GM12878 (cell line): Measurements from ENCODE around the gene MT1G. TPM values are rescaled to one million over a fixed set of nuclear protein-coding genes. Genes with fewer than 3 reads are reported as not detected.

Experiments
- ATAC-seq: fragments of 200-7000 bp; cut with Tn5 transposase; 3 replicates; pipeline ENCODE4 v1.9.1; 2020; ENCODE audit warnings: mild to moderate bottlenecking, moderate library complexity
- BruUV-seq: library from RNA; stranded (reverse); fragments of 400-500 nt; replicated peaks from 2 replicates; lab custom pipeline; 2021; lab: Mats Ljungman, UMichigan
- CTCF ChIA-PET: fragments of 300-600 bp; sonication (Branson Sonifier 250); formaldehyde crosslinking; extraction: SDS; loops from one replicate; lab custom pipeline; 2021; ENCODE audit warnings: inconsistent platforms; lab: Yijun Ruan, JAX
- POLR2A ChIA-PET: fragments of 350-600 bp; formaldehyde crosslinking; extraction: SDS; loops from one replicate; lab custom pipeline; 2021; ENCODE audit warnings: inconsistent platforms; lab: Charles Lee
- RAD21 ChIA-PET: fragments of 300-600 bp; sonication (Branson Sonifier 250); formaldehyde crosslinking; loops from one replicate; lab custom pipeline; 2023; ENCODE audit warnings: antibody characterized with exemption; ENCODE audit not compliant: unreplicated experiment; lab: Charles Lee
- SMC1A ChIA-PET: fragments of 300-600 bp; sonication (Branson Sonifier 250); formaldehyde crosslinking; loops from one replicate; lab custom pipeline; 2023; ENCODE audit not compliant: unreplicated experiment, uncharacterized antibody; lab: Charles Lee
- DNase-seq: peaks from one replicate; pipeline ENCODE4 v3.0.0-alpha.2; 2011; ENCODE audit warnings: low read depth, low spot score
- FAIRE-seq: peaks from 3 replicates; lab custom pipeline; 2011; peaks lifted over from hg19 to GRCh38; lab: Jason Lieb, UNC
- H2AFZ ChIP-seq: 2 replicates; pipeline ENCODE4 v1.6.0; 2011; ENCODE audit warnings: low read depth, low read length, control low read depth; ENCODE audit not compliant: control insufficient read depth
- H3K27ac ChIP-seq: 2 replicates; pipeline ENCODE4 v1.5.1; 2011; ENCODE audit warnings: control low read depth; ENCODE audit not compliant: control insufficient read depth, insufficient read depth
- H3K27me3 ChIP-seq, 2 experiments: replicated peaks in 1 of 2; 2 replicates each; pipeline versions ENCODE4 v1.6.0 to v1.6.1; 2011; ENCODE audit warnings: low read length in 1 of 2; ENCODE audit not compliant: control insufficient read depth in 2 of 2, insufficient read depth in 2 of 2
- H3K36me3 ChIP-seq, 2 experiments: 2 replicates each; pipeline ENCODE4 v1.5.1; 2011; ENCODE audit warnings: low read length in 1 of 2; ENCODE audit not compliant: control insufficient read depth in 2 of 2, insufficient read depth in 2 of 2
- H3K4me1 ChIP-seq: 2 replicates; pipeline ENCODE4 v1.6.1; 2011; ENCODE audit warnings: mild to moderate bottlenecking, low read length, moderate library complexity, mixed read lengths; ENCODE audit not compliant: control insufficient read depth, insufficient read depth
- H3K4me2 ChIP-seq: 2 replicates; pipeline ENCODE4 v1.6.0; 2011; ENCODE audit warnings: control low read depth; ENCODE audit not compliant: control insufficient read depth, insufficient read depth
- H3K4me3 ChIP-seq: fragments of 200-600 bp; sonication (generic); 2 replicates; pipeline ENCODE4 v1.5.1; 2016
- H3K79me2 ChIP-seq: 2 replicates; pipeline ENCODE4 v1.6.0; 2011; ENCODE audit warnings: low read length; ENCODE audit not compliant: control insufficient read depth, insufficient read depth
- H3K9ac ChIP-seq: 2 replicates; pipeline ENCODE4 v1.8.0; 2011; ENCODE audit warnings: low read length, control low read depth, mixed read lengths; ENCODE audit not compliant: control insufficient read depth, insufficient read depth
- H3K9me3 ChIP-seq: replicated peaks from 3 replicates; pipeline ENCODE4 v1.5.1; 2011; ENCODE audit warnings: mild to moderate bottlenecking, low read length; ENCODE audit not compliant: control insufficient read depth, insufficient read depth
- H4K20me1 ChIP-seq: 2 replicates; pipeline ENCODE4 v1.6.0; 2011; ENCODE audit not compliant: control insufficient read depth, insufficient read depth
- POU2F2 ChIP-seq: IDR thresholded peaks from 3 replicates; pipeline ENCODE4 v1.6.1; 2011; ENCODE audit warnings: low read depth, mild to moderate bottlenecking, low read length, borderline replicate concordance
- YY1 ChIP-seq: IDR thresholded peaks from 2 replicates; pipeline ENCODE4 v1.6.1; 2011; ENCODE audit warnings: low read depth, mild to moderate bottlenecking, low read length
- whole genome bisulfite sequencing: methylation state at CpG from one replicate; pipeline ENCODE4 v1.1.6; 2016; ENCODE audit warnings: low lambda C conversion rate; ENCODE audit not compliant: insufficient replicate concordance, insufficient coverage; ENCODE audit errors: missing lambda C conversion rate; 5-methylcytosine and 5-hydroxymethylcytosine counted together
- in situ Hi-C: fragments of 300-500 bp; cut with MboI; formaldehyde crosslinking; loops from 9 replicates; pipeline ENCODE4 v1.14.3; 2018; ENCODE audit warnings: mixed read lengths
- intact Hi-C: fragments of 100-400 bp; cut with micrococcal nuclease; formaldehyde crosslinking; loops from one replicate; pipeline ENCODE4 v1.14.2; 2022; ENCODE audit not compliant: unreplicated experiment
- polyA plus RNA-seq, 11 experiments: library from polyadenylated mRNA; depleted of rRNA in 4 of 11; unstranded in 6 of 11; stranded (reverse) in 5 of 11; fragments of >200 nt; fragmentation: Nextera tagmentation in 4 of 11; fragmentation: Illumina TruSeq in 1 of 11; extraction: Ambion mirVana in 4 of 11; extraction: Trizol in 1 of 11; gene quantifications; 1 replicate in 1 of 11; 2 replicates in 10 of 11; pipeline versions ENCODE4 v1.2.1 to v1.2.3, GENCODE V29; 2011 to 2016; ENCODE audit warnings: inconsistent platforms in 2 of 11, missing spikeins in 2 of 11, low read depth in 1 of 11
- total RNA-seq, 4 experiments: library from RNA; depleted of rRNA in 3 of 4; stranded (reverse); fragments of >200 nt in 3 of 4; fragmentation: Illumina TruSeq in 1 of 4; extraction: Trizol in 1 of 4; gene quantifications; 2 replicates each; pipeline versions ENCODE4 v1.2.1 to v1.2.3, GENCODE V29; 2013 to 2021
- TF ChIP-seq, protein P1 (sequence below): fragments of 450-650 bp; IDR thresholded peaks from 2 replicates; pipeline ENCODE4 v1.6.1; 2017; ENCODE audit warnings: antibody characterized with exemption, mild to moderate bottlenecking, moderate library complexity
- TF ChIP-seq, protein P2 (sequence below): fragments of 450-650 bp; IDR thresholded peaks from 2 replicates; pipeline ENCODE4 v1.6.1; 2017; ENCODE audit warnings: mild to moderate bottlenecking, low read depth, inconsistent platforms; ENCODE audit not compliant: poor library complexity, severe bottlenecking

The MT1G gene
- total and polyA plus RNA-seq, 10 of the 15 experiments (the other 5 are each of a cell fraction or from before 2014, with no cell fraction given), result 1.2 to 9.1 (median 4.6) TPM

DNA sequence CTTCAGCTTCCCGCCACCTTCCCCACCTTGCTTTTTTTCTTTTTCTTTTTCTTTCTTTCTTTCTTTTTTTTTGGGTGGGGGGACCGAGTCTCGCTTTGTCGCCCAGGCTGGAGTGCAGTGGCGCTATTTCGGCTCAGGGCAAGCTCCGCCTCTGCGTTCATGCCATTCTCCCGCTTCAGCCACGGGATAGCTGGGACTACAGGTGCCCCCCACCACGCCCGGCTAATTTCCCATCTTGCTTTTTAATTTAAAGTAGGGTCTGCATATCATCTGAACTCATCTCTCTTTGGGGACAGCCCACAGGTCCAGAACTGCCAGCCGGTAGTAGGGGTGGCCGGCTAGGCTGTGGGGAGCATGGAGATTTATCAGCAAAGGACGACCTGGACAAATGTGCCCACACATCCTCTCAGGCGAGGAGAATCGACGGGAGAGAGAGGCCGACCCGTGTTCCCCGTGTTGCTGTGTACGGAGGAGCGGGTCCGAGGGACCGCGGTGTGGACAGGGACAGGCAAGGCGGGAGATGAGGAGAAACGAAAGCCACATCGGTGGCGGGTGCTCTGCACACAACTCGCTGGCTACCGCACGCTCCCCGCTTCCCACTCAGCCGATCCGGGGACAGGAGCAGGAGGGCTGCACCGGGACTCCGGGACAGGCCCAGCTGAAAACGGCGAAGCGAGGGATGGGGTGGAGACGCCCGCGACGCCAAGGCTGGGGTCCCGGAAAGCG, 33.0 kb downstream of the MT1G start:
- ChIA-PET SMC1A (no interaction called here), RAD21 (interaction anchor here (1.7 kb wide), 1 partner anchor 8 kb away, joined by 5 read pairs; no protein-coding TSS in a partner anchor), CTCF (no interaction called here), POLR2A (no interaction called here)
- DNase-seq, result no peak
- Histone ChIP-seq H3K27me3 (peaks cover 24% of the 10 kb centered on the region in 2 experiments), H3K9me3 (no peaks in the 10 kb centered on the region), H3K9ac (no peak overlapping the region), H3K36me3 (no peaks in the 10 kb centered on the region), H3K4me1 (peaks cover 6% of the 10 kb centered on the region), H3K4me3 (no peak overlapping the region), H4K20me1 (no peaks in the 10 kb centered on the region), H3K4me2 (no peak overlapping the region), H2AFZ (no peak overlapping the region), H3K79me2 (no peaks in the 10 kb centered on the region), H3K27ac (no peak overlapping the region)
- no TSS peak for BruUV-seq
- intact Hi-C loops (no loop called here), in situ Hi-C loops (no loop called here)
- TF ChIP-seq, protein P1, sequence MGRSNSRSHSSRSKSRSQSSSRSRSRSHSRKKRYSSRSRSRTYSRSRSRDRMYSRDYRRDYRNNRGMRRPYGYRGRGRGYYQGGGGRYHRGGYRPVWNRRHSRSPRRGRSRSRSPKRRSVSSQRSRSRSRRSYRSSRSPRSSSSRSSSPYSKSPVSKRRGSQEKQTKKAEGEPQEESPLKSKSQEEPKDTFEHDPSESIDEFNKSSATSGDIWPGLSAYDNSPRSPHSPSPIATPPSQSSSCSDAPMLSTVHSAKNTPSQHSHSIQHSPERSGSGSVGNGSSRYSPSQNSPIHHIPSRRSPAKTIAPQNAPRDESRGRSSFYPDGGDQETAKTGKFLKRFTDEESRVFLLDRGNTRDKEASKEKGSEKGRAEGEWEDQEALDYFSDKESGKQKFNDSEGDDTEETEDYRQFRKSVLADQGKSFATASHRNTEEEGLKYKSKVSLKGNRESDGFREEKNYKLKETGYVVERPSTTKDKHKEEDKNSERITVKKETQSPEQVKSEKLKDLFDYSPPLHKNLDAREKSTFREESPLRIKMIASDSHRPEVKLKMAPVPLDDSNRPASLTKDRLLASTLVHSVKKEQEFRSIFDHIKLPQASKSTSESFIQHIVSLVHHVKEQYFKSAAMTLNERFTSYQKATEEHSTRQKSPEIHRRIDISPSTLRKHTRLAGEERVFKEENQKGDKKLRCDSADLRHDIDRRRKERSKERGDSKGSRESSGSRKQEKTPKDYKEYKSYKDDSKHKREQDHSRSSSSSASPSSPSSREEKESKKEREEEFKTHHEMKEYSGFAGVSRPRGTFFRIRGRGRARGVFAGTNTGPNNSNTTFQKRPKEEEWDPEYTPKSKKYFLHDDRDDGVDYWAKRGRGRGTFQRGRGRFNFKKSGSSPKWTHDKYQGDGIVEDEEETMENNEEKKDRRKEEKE, result no peak
- no peak for TF ChIP-seq YY1
- TF ChIP-seq POU2F2, result no peak
- TF ChIP-seq, protein P2, sequence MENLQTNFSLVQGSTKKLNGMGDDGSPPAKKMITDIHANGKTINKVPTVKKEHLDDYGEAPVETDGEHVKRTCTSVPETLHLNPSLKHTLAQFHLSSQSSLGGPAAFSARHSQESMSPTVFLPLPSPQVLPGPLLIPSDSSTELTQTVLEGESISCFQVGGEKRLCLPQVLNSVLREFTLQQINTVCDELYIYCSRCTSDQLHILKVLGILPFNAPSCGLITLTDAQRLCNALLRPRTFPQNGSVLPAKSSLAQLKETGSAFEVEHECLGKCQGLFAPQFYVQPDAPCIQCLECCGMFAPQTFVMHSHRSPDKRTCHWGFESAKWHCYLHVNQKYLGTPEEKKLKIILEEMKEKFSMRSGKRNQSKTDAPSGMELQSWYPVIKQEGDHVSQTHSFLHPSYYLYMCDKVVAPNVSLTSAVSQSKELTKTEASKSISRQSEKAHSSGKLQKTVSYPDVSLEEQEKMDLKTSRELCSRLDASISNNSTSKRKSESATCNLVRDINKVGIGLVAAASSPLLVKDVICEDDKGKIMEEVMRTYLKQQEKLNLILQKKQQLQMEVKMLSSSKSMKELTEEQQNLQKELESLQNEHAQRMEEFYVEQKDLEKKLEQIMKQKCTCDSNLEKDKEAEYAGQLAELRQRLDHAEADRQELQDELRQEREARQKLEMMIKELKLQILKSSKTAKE, result no peak
- FAIRE-seq, result no peak
- no peak for ATAC-seq
- 16% methylated on average over 46 of the region's 47 CpGs for WGBS
